ENCODE results near the gene IHH.

- TF ChIP-seq POLR2A (IDR thresholded peaks at IDR 0.05; ENCODE audit: low read depth), result no peak
- TF ChIP-seq, protein P1, sequence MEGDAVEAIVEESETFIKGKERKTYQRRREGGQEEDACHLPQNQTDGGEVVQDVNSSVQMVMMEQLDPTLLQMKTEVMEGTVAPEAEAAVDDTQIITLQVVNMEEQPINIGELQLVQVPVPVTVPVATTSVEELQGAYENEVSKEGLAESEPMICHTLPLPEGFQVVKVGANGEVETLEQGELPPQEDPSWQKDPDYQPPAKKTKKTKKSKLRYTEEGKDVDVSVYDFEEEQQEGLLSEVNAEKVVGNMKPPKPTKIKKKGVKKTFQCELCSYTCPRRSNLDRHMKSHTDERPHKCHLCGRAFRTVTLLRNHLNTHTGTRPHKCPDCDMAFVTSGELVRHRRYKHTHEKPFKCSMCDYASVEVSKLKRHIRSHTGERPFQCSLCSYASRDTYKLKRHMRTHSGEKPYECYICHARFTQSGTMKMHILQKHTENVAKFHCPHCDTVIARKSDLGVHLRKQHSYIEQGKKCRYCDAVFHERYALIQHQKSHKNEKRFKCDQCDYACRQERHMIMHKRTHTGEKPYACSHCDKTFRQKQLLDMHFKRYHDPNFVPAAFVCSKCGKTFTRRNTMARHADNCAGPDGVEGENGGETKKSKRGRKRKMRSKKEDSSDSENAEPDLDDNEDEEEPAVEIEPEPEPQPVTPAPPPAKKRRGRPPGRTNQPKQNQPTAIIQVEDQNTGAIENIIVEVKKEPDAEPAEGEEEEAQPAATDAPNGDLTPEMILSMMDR (IDR thresholded peaks at IDR 0.05), result no peak
Observed at GRCh38 chr2:219023045-219023605, 37.6 kb downstream of the IHH start.

Data from esophagus muscularis mucosa (tissue), 3 donors.